H9 (cell line): ENCODE data around the gene ANP32E. TPM values are rescaled to one million over a fixed set of nuclear protein-coding genes. Genes with fewer than 3 reads are reported as not detected.

ENCODE experiments used
- DNase-seq: peaks from one replicate; pipeline ENCODE4 v3.0.0-alpha.2; 2017
- H2AFZ ChIP-seq: one replicate; pipeline ENCODE4 v1.6.1; 2013; ENCODE audit warnings: mild to moderate bottlenecking, low read length, control low read depth, moderate library complexity
- H2AK5ac ChIP-seq: 2 replicates; pipeline ENCODE4 v1.6.1; 2013; ENCODE audit warnings: low read length, control low read depth, mixed read lengths; ENCODE audit not compliant: insufficient read length
- H2BK120ac ChIP-seq: one replicate; pipeline ENCODE4 v1.6.1; 2013; ENCODE audit warnings: low read depth, mild to moderate bottlenecking, low read length, control low read depth, inconsistent platforms; ENCODE audit not compliant: poor library complexity, severe bottlenecking
- H2BK12ac ChIP-seq: 2 replicates; pipeline ENCODE4 v1.6.1; 2013; ENCODE audit warnings: low read length, control low read depth, mixed read lengths, low read depth; ENCODE audit not compliant: insufficient read length
- H2BK15ac ChIP-seq: 2 replicates; pipeline ENCODE4 v1.6.1; 2013; ENCODE audit warnings: low read depth, low read length, control low read depth
- H2BK20ac ChIP-seq: one replicate; pipeline ENCODE4 v1.6.1; 2013; ENCODE audit warnings: low read depth, mild to moderate bottlenecking, low read length, control low read depth, inconsistent platforms; ENCODE audit not compliant: poor library complexity, severe bottlenecking
- H2BK5ac ChIP-seq: 2 replicates; pipeline ENCODE4 v1.6.1; 2013; ENCODE audit warnings: low read length, control low read depth, mixed read lengths; ENCODE audit not compliant: insufficient read length
- H3K14ac ChIP-seq: 2 replicates; pipeline ENCODE4 v1.6.1; 2013; ENCODE audit warnings: low read length, control low read depth; ENCODE audit not compliant: insufficient read depth
- H3K18ac ChIP-seq: 2 replicates; pipeline ENCODE4 v1.6.1; 2013; ENCODE audit warnings: low read depth, mild to moderate bottlenecking, mixed read lengths, low read length, control low read depth; ENCODE audit not compliant: insufficient read length
- H3K23ac ChIP-seq: 2 replicates; pipeline ENCODE4 v1.6.1; 2013; ENCODE audit warnings: low read length, control low read depth, mixed read lengths, low read depth; ENCODE audit not compliant: insufficient read length
- H3K23me2 ChIP-seq: 2 replicates; pipeline ENCODE4 v1.6.1; 2013; ENCODE audit warnings: low read depth, mild to moderate bottlenecking, mixed read lengths, low read length, control low read depth; ENCODE audit not compliant: insufficient read length, poor library complexity, severe bottlenecking
- H3K27ac ChIP-seq: 2 replicates; pipeline ENCODE4 v1.5.1; 2013; ENCODE audit warnings: low read length, control low read depth, mixed read lengths, low read depth; ENCODE audit not compliant: insufficient read length
- H3K27me3 ChIP-seq: 2 replicates; pipeline ENCODE4 v1.6.1; 2013; ENCODE audit warnings: low read length, control low read depth, inconsistent platforms; ENCODE audit not compliant: insufficient read depth
- H3K4ac ChIP-seq: 2 replicates; pipeline ENCODE4 v1.6.1; 2013; ENCODE audit warnings: low read depth, mild to moderate bottlenecking, control low read depth, inconsistent platforms, low read length, moderate library complexity
- H3K4me1 ChIP-seq: 2 replicates; pipeline ENCODE4 v1.6.1; 2013; ENCODE audit warnings: low read length, control low read depth, inconsistent platforms; ENCODE audit not compliant: insufficient read depth
- H3K4me2 ChIP-seq: 2 replicates; pipeline ENCODE4 v1.6.1; 2013; ENCODE audit warnings: low read length, control low read depth, mixed read lengths; ENCODE audit not compliant: insufficient read length, insufficient read depth
- H3K56ac ChIP-seq: 2 replicates; pipeline ENCODE4 v1.6.1; 2013; ENCODE audit warnings: low read depth, mild to moderate bottlenecking, mixed read lengths, low read length, control low read depth; ENCODE audit not compliant: insufficient read length
- H3K79me1 ChIP-seq: 2 replicates; pipeline ENCODE4 v1.6.1; 2013; ENCODE audit warnings: low read depth, mild to moderate bottlenecking, moderate library complexity, low read length, control low read depth, inconsistent platforms; ENCODE audit not compliant: insufficient read depth, poor library complexity, severe bottlenecking
- H3K79me2 ChIP-seq: 2 replicates; pipeline ENCODE4 v1.6.1; 2013; ENCODE audit warnings: low read length, control low read depth, inconsistent platforms; ENCODE audit not compliant: insufficient read depth
- H3K9ac ChIP-seq: 2 replicates; pipeline ENCODE4 v1.6.1; 2013; ENCODE audit warnings: low read length, control low read depth, mixed read lengths; ENCODE audit not compliant: insufficient read length; ENCODE audit errors: extremely low read depth
- H3K9me3 ChIP-seq: one replicate; pipeline ENCODE4 v1.6.1; 2013; ENCODE audit warnings: low read depth, low read length, inconsistent platforms; ENCODE audit not compliant: control insufficient read depth
- H3T11ph ChIP-seq: one replicate; pipeline ENCODE4 v1.6.1; 2013; ENCODE audit warnings: mild to moderate bottlenecking, low read length, control low read depth, inconsistent platforms
- H4K20me1 ChIP-seq: one replicate; pipeline ENCODE4 v1.6.1; 2013; ENCODE audit not compliant: control insufficient read depth, insufficient read length, insufficient read depth
- H4K5ac ChIP-seq: 2 replicates; pipeline ENCODE4 v1.6.1; 2013; ENCODE audit warnings: low read depth, mild to moderate bottlenecking, mixed read lengths, low read length, control low read depth; ENCODE audit not compliant: insufficient read length
- H4K8ac ChIP-seq: replicated peaks from 2 replicates; pipeline ENCODE4 v1.6.1; 2013; ENCODE audit warnings: low read length, control low read depth, mixed read lengths, low read depth; ENCODE audit not compliant: insufficient read length
- H4K91ac ChIP-seq: 2 replicates; pipeline ENCODE4 v1.6.1; 2013; ENCODE audit warnings: low read depth, mild to moderate bottlenecking, moderate library complexity, mixed read lengths, low read length, control low read depth; ENCODE audit not compliant: insufficient read length
- H3K27ac Mint-ChIP-seq, 3 experiments: 2 replicates in 2 of 3; 3 replicates in 1 of 3; pipeline ENCODE4 v1.8.0; 2020 to 2021; ENCODE audit warnings: mixed read lengths in 3 of 3, mild to moderate bottlenecking in 1 of 3, moderate library complexity in 1 of 3
- H3K27me3 Mint-ChIP-seq: 2 replicates; pipeline ENCODE4 v1.8.0; 2021; ENCODE audit warnings: low read depth, mild to moderate bottlenecking, moderate library complexity, mixed read lengths
- H3K36me3 Mint-ChIP-seq, 3 experiments: 2 replicates in 2 of 3; 3 replicates in 1 of 3; pipeline ENCODE4 v1.8.0; 2020 to 2021; ENCODE audit warnings: low read depth in 3 of 3, mixed read lengths in 3 of 3; ENCODE audit not compliant: insufficient read depth in 1 of 3
- H3K4me1 Mint-ChIP-seq, 2 experiments: 2 replicates each; pipeline ENCODE4 v1.8.0; 2020; ENCODE audit warnings: mixed read lengths in 2 of 2
- H3K4me3 Mint-ChIP-seq, 2 experiments: 2 replicates in 1 of 2; 3 replicates in 1 of 2; pipeline ENCODE4 v1.8.0; 2020 to 2021; ENCODE audit warnings: mild to moderate bottlenecking in 2 of 2, mixed read lengths in 2 of 2, moderate library complexity in 1 of 2
- H3K9me3 Mint-ChIP-seq, 2 experiments: 2 replicates in 1 of 2; 3 replicates in 1 of 2; pipeline ENCODE4 v1.8.0; 2020; ENCODE audit warnings: mild to moderate bottlenecking in 2 of 2, mixed read lengths in 2 of 2, moderate library complexity in 1 of 2
- WGBS: extraction: QIAGEN DNeasy Blood & Tissue Kit; methylation state at CpG from one replicate; pipeline ENCODE4 v1.1.7; 2013; ENCODE audit warnings: missing lambda C conversion rate, low lambda C conversion rate, mixed read lengths; ENCODE audit not compliant: insufficient read length; ENCODE audit errors: extremely low coverage; 5-methylcytosine and 5-hydroxymethylcytosine counted together
- total RNA-seq: library from RNA; stranded (reverse); gene quantifications from 2 replicates; pipeline ENCODE4 v1.2.1, GENCODE V29; 2021
- TF ChIP-seq, protein P1 (sequence below): fragments of 200-600 bp; sonication (generic); conservative IDR thresholded peaks from 3 replicates; pipeline ENCODE4 v1.8.0; 2021; ENCODE audit warnings: antibody characterized with exemption, mild to moderate bottlenecking

ANP32E gene
- total RNA-seq, 1 experiment from 2014 or later = 106 TPM

DNA sequence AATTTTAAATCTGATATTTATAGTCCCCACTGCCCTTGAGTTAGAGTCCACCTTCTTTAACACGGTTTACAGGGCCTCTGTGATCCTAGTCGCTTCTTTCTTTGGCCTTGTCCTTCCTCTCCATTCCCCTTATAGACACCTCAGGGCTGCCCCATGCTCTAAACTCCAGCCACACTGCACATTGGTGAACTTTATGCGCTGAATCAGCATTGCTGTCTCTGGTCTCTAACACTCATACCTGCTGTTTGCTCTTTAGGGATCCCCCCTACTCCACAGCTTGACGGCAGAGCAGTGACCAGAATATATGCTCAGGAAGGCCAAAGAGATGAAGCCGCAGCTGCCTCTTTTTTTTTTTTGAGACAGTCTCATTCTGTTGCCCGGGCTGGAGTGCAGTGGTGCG, 56.0 kb downstream of the ANP32E start:
- no peaks in the 10 kb centered on the region for H3K79me2 ChIP-seq
- Mint-ChIP-seq H3K27ac (no peak overlapping the region), H3K36me3 (no peaks in the 10 kb centered on the region), H3K27me3 (no peaks in the 10 kb centered on the region), H3K9me3 (no peaks in the 10 kb centered on the region), H3K4me1 (no peaks in the 10 kb centered on the region), H3K4me3 (no peak overlapping the region)
- H3K4me2 ChIP-seq = no peak overlapping the region
- H2AK5ac ChIP-seq = no peak overlapping the region
- H3K4me1 ChIP-seq = no peaks in the 10 kb centered on the region
- no peaks in the 10 kb centered on the region for H3K27me3 ChIP-seq
- H3K18ac ChIP-seq = no peak overlapping the region
- no peak overlapping the region for H4K5ac ChIP-seq
- no peak overlapping the region for H3K9ac ChIP-seq
- H3K4ac ChIP-seq = no peak overlapping the region
- H4K91ac ChIP-seq = no peak overlapping the region
- H2BK12ac ChIP-seq = no peak overlapping the region
- no peak overlapping the region for H2AFZ ChIP-seq
- TF ChIP-seq, protein P1, sequence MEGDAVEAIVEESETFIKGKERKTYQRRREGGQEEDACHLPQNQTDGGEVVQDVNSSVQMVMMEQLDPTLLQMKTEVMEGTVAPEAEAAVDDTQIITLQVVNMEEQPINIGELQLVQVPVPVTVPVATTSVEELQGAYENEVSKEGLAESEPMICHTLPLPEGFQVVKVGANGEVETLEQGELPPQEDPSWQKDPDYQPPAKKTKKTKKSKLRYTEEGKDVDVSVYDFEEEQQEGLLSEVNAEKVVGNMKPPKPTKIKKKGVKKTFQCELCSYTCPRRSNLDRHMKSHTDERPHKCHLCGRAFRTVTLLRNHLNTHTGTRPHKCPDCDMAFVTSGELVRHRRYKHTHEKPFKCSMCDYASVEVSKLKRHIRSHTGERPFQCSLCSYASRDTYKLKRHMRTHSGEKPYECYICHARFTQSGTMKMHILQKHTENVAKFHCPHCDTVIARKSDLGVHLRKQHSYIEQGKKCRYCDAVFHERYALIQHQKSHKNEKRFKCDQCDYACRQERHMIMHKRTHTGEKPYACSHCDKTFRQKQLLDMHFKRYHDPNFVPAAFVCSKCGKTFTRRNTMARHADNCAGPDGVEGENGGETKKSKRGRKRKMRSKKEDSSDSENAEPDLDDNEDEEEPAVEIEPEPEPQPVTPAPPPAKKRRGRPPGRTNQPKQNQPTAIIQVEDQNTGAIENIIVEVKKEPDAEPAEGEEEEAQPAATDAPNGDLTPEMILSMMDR = no peak
- H3T11ph ChIP-seq = no peak overlapping the region
- no peak overlapping the region for H3K14ac ChIP-seq
- H3K23me2 ChIP-seq = no peaks in the 10 kb centered on the region
- H2BK5ac ChIP-seq = no peak overlapping the region
- no peak overlapping the region for H2BK20ac ChIP-seq
- no peak overlapping the region for H2BK120ac ChIP-seq
- no peak overlapping the region for H3K56ac ChIP-seq
- no CpG with 5 or more reads among the region's 7 CpGs for WGBS
- H2BK15ac ChIP-seq = no peak overlapping the region
- no peaks in the 10 kb centered on the region for H3K79me1 ChIP-seq
- H3K27ac ChIP-seq = no peak overlapping the region
- DNase-seq = no peak
- no peaks in the 10 kb centered on the region for H4K20me1 ChIP-seq
- H4K8ac ChIP-seq = no peak overlapping the region
- no peaks in the 10 kb centered on the region for H3K9me3 ChIP-seq
- no peak overlapping the region for H3K23ac ChIP-seq
